Panc1 (cell line): ENCODE results near the gene HMSD. TPM values are rescaled to one million over a fixed set of nuclear protein-coding genes. Genes with fewer than 3 reads are reported as not detected.

ENCODE experiments used
- ATAC-seq: fragments of 200-7000 bp; cut with Tn5 transposase; 2 replicates; pipeline ENCODE4 v1.9.1; 2020; ENCODE audit warnings: mild to moderate bottlenecking, moderate library complexity
- BruUV-seq: library from RNA; stranded (reverse); fragments of 400-500 nt; replicated peaks from 2 replicates; lab custom pipeline; 2021; lab: Mats Ljungman, UMichigan
- CTCF ChIA-PET: fragments of 300-600 bp; sonication (Branson Sonifier 250); formaldehyde crosslinking; loops from one replicate; lab custom pipeline; 2022; ENCODE audit warnings: antibody characterized with exemption; lab: Charles Lee
- POLR2A ChIA-PET: fragments of 300-600 bp; sonication (Branson Sonifier 250); formaldehyde crosslinking; loops from one replicate; lab custom pipeline; 2022; ENCODE audit warnings: antibody characterized with exemption; lab: Charles Lee
- DNase-seq: peaks from one replicate; pipeline ENCODE4 v3.0.0-alpha.2; 2010; ENCODE audit warnings: low read depth, low spot score
- H3K27ac ChIP-seq: 2 replicates; pipeline ENCODE4 v1.5.1; 2011; ENCODE audit warnings: mild to moderate bottlenecking, low read length, inconsistent platforms
- H3K27me3 ChIP-seq: fragments of 200-500 bp; sonication (Bioruptor generic); 2 replicates; pipeline ENCODE4 v1.6.0; 2014; ENCODE audit warnings: low read length, inconsistent platforms; ENCODE audit not compliant: control insufficient read depth, insufficient read depth
- H3K36me3 ChIP-seq: fragments of 200-500 bp; sonication (Bioruptor generic); 2 replicates; pipeline ENCODE4 v1.5.1; 2014; ENCODE audit warnings: inconsistent platforms, mild to moderate bottlenecking, low read length, moderate library complexity; ENCODE audit not compliant: control insufficient read depth, insufficient read depth
- H3K4me1 ChIP-seq: 2 replicates; pipeline ENCODE4 v1.5.1; 2011; ENCODE audit warnings: inconsistent platforms, mild to moderate bottlenecking, low read length, moderate library complexity; ENCODE audit not compliant: control insufficient read depth, insufficient read depth
- H3K4me3 ChIP-seq, 2 experiments: 2 replicates each; pipeline ENCODE4 v1.5.1; 2011 to 2012; ENCODE audit warnings: low read depth in 2 of 2, low read length in 2 of 2, mild to moderate bottlenecking in 2 of 2, inconsistent platforms in 1 of 2, moderate library complexity in 1 of 2
- H3K9me3 ChIP-seq: fragments of 200-500 bp; sonication (Bioruptor generic); 2 replicates; pipeline ENCODE4 v1.5.1; 2014; ENCODE audit warnings: low read depth, mild to moderate bottlenecking, inconsistent platforms, low read length, moderate library complexity; ENCODE audit not compliant: control insufficient read depth, insufficient read depth
- CTCF ChIP-seq: fragments of 450-650 bp; IDR thresholded peaks from 2 replicates; pipeline ENCODE4 v1.5.1; 2017; ENCODE audit warnings: mild to moderate bottlenecking
- POLR2AphosphoS5 ChIP-seq: IDR thresholded peaks from 2 replicates; pipeline ENCODE4 v1.6.1; 2012; ENCODE audit warnings: mild to moderate bottlenecking, low read depth, low read length, moderate library complexity
- REST ChIP-seq, 2 experiments: IDR thresholded peaks; 2 replicates each; pipeline ENCODE4 v1.6.1; 2011 to 2012; ENCODE audit warnings: low read depth in 2 of 2, control low read depth in 1 of 2, low read length in 1 of 2, mild to moderate bottlenecking in 1 of 2, moderate library complexity in 1 of 2; ENCODE audit not compliant: insufficient read depth in 1 of 2
- SIN3A ChIP-seq: IDR thresholded peaks from 2 replicates; pipeline ENCODE4 v1.6.1; 2012; ENCODE audit warnings: low read depth, mild to moderate bottlenecking, low read length, moderate library complexity, borderline replicate concordance; ENCODE audit not compliant: insufficient read depth
- TCF7L2 ChIP-seq: IDR thresholded peaks from 2 replicates; pipeline ENCODE4 v1.6.1; 2011; ENCODE audit warnings: mild to moderate bottlenecking, low read depth, low read length, inconsistent platforms
- in situ Hi-C: cut with HindIII; loops from 2 replicates; pipeline ENCODE4 v1.10.0; 2016; ENCODE audit warnings: low sequenced_read_pairs, low pct_unique_long_range_greater_than_20kb
- intact Hi-C: fragments of 100-400 bp; cut with micrococcal nuclease; formaldehyde crosslinking; loops from one replicate; pipeline ENCODE4 v1.10.0; 2022; ENCODE audit not compliant: unreplicated experiment
- total RNA-seq: library from RNA; stranded (reverse); gene quantifications from one replicate; pipeline ENCODE4 v1.2.1, GENCODE V29; 2021; ENCODE audit not compliant: unreplicated experiment

HMSD gene
- total RNA-seq, 1 experiment from 2014 or later = 1.3 TPM

- Histone ChIP-seq H3K9me3 (no peaks in the 10 kb centered on the region), H3K27me3 (peaks cover 5% of the 10 kb centered on the region; the same call in 1 of the 2 replicates), H3K27ac (no peak overlapping the region), H3K4me1 (no peaks in the 10 kb centered on the region; the same call in 1 of the 2 replicates), H3K36me3 (no peaks in the 10 kb centered on the region), H3K4me3 (peak overlapping the region; percentile 27 to 45)
- POLR2A ChIA-PET = no interaction called here
- in situ Hi-C loops = no loop called here
- peak; percentile 22 for DNase-seq
- peak; percentile 76 for TF ChIP-seq CTCF
- no peak for TF ChIP-seq POLR2AphosphoS5
- peak; percentile 99 for ATAC-seq
- intact Hi-C loops = loop anchor here (1.0 kb wide), 1 partner anchor 45 kb away; no protein-coding TSS in a partner anchor
- CTCF ChIA-PET = no interaction called here
- no TSS peak for BruUV-seq
These were observed 12.8 kb upstream of the HMSD start for GRCh38 chr18:63936156-63936931.

- CTCF ChIA-PET = no interaction called here
- in situ Hi-C loops (no loop called here), intact Hi-C loops (loop anchor here (1.0 kb wide), 1 partner anchor 46 kb away; no protein-coding TSS in a partner anchor)
- no peak overlapping the region for H3K27ac ChIP-seq
- TF ChIP-seq CTCF (no peak), SIN3A (no peak), TCF7L2 (no peak), POLR2AphosphoS5 (no peak), REST (IDR thresholded peaks at IDR 0.05; ENCODE audit: insufficient read depth in 1 of 2, low read depth in 2 of 2, low read length in 1 of 2) (no peak)
- ATAC-seq (no peak), DNase-seq (no peak)
- BruUV-seq = no TSS peak
- H3K4me3 ChIP-seq = peak overlapping the region in 1 of 2 experiments; percentile 45; a peak in 2 of 4 replicates
- POLR2A ChIA-PET = no interaction called here
- no peaks in the 10 kb centered on the region; the same call in 1 of the 2 replicates for H3K4me1 ChIP-seq
- H3K27me3 ChIP-seq = peaks cover 5% of the 10 kb centered on the region; the same call in 1 of the 2 replicates
- H3K9me3 ChIP-seq = no peaks in the 10 kb centered on the region
- H3K36me3 ChIP-seq = no peaks in the 10 kb centered on the region
These were observed 12.1 kb upstream of the HMSD start for GRCh38 chr18:63936932-63937393.
